ENCODE measurements around the gene CDKN2B-AS1.

The CDKN2B-AS1 gene

DNA sequence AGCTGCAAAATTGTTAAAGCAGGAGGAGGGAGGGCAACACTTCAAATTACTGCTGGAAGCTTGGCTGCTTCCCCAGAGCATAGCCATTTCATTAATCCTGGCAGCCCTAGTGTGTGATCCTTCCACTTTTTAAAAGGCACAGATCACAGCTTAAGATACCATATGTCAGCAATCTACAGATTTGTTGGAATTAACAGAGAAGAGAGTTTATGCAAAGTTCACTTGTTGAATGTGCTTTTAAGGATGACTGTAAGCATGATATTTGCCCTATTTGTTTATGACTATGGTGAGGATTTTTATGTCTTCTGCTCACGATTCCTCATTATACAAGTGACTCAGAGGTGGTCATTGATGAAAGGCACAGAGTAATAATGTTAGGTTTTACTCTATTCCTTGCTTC lies 170.6 kb downstream of the CDKN2B-AS1 start:
- no peak for DNase-seq

DNA sequence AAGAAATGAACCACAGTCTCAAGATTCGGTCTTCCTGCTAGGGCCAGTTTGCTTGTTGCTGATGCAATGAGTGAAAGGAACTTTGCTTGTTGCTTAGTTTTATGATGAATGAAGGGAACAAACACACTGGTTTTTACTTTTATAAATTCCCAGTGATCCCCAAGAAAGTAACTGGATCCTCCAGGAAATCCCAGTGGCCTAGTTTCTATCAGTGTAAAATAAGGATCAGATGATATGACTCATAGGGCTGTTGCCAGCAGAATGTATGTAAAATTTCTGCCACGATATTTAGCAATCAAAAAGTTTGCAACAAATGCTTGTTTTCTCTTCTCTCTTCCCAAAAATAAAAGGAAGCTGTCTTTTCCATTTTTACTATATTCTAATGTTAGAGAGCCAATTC lies 174.7 kb downstream of the CDKN2B-AS1 start:
- no peak for DNase-seq

DNA sequence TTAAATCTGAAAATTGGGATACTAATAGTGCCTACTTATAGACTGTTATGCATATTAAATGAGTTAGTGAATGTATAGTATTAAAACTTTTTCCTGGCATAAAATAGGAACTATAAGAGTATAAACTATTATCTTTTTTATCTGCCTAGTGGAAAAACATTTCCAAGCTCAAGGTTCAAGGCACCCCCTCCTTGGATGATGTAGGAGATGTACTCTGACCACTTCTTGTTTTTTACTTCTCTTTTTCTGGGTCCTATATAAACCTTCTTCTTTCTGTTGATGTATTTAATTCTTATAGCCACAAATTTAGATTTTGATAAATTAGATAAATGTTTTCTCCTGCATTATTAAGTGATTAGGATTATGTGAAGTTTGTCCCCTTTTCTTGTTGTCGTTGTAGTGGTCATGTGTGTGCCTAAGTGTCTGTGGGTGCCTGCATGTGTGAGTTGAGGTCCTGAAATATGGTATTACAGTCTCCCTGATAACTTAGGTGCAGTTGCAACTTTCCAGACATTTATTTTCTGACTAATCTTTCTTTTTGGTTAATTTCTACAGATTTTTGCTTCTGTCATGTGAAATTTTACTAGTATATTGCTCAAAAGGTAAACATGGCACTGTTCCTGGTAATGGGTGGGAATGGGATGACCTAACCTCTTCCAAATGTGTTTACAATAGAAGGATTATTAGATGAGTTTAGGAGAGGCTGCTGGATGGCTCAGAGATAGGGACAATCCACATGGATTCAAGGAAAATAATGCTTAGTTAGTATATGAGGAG lies 175.3 kb downstream of the CDKN2B-AS1 start:
- no peak for DNase-seq

Data from activated CD8-positive, alpha-beta memory T cell treated with anti-CD3 and anti-CD28 coated beads for 24 hours (primary cell).